HepG2 (cell line): ENCODE measurements around the gene MLYCD. TPM values are rescaled to one million over a fixed set of nuclear protein-coding genes. Genes with fewer than 3 reads are reported as not detected.

Experiments
- ATAC-seq: fragments of 200-7000 bp; cut with Tn5 transposase; 3 replicates; pipeline ENCODE4 v1.9.1; 2020; ENCODE audit warnings: mild to moderate bottlenecking, moderate library complexity
- BruUV-seq: library from RNA; stranded (reverse); fragments of 400-500 nt; replicated peaks from 2 replicates; lab custom pipeline; 2021; lab: Mats Ljungman, UMichigan
- CTCF ChIA-PET: fragments of 300-600 bp; formaldehyde crosslinking; extraction: SDS; loops from one replicate; lab custom pipeline; 2021; ENCODE audit warnings: low total read pairs, inconsistent platforms, low intra/inter-chr PET ratio; lab: Yijun Ruan, JAX
- POLR2A ChIA-PET: fragments of 350-600 bp; sonication (Branson Sonifier 250); formaldehyde crosslinking; loops from one replicate; lab custom pipeline; 2020; ENCODE audit warnings: antibody characterized with exemption, inconsistent platforms; lab: Yijun Ruan, JAX
- DNase-seq: peaks from one replicate; pipeline ENCODE4 v3.0.0-alpha.2; 2015; ENCODE audit warnings: low spot score
- FAIRE-seq: peaks from 3 replicates; lab custom pipeline; 2011; peaks lifted over from hg19 to GRCh38; lab: Jason Lieb, UNC
- H2AFZ ChIP-seq: one replicate; pipeline ENCODE4 v1.6.1; 2011; ENCODE audit warnings: low read length, inconsistent platforms
- H3K27ac ChIP-seq: fragments of 300-600 bp; 3 replicates; pipeline ENCODE4 v1.8.0; 2011; ENCODE audit warnings: mixed run types, mild to moderate bottlenecking, mixed read lengths, low read length, inconsistent platforms; ENCODE audit not compliant: insufficient read depth; ENCODE audit errors: extremely low read length
- H3K27me3 ChIP-seq, 2 experiments: fragments of 200-600 bp in 1 of 2; 2 replicates in 1 of 2; 3 replicates in 1 of 2; pipeline versions ENCODE4 v1.6.0 to v1.8.0; 2011; ENCODE audit warnings: low read length in 2 of 2, mild to moderate bottlenecking in 2 of 2, moderate library complexity in 2 of 2, inconsistent platforms in 1 of 2; ENCODE audit not compliant: insufficient read depth in 2 of 2, control insufficient read depth in 1 of 2
- H3K36me3 ChIP-seq, 2 experiments: fragments of 200-600 bp in 1 of 2; replicated peaks in 1 of 2; 2 replicates in 1 of 2; 3 replicates in 1 of 2; pipeline versions ENCODE4 v1.5.1 to v1.8.0; 2011; ENCODE audit warnings: low read length in 2 of 2, inconsistent platforms in 1 of 2; ENCODE audit not compliant: insufficient read depth in 2 of 2, control insufficient read depth in 1 of 2
- H3K4me1 ChIP-seq: 2 replicates; pipeline ENCODE4 v1.5.1; 2012; ENCODE audit warnings: low read length, inconsistent platforms; ENCODE audit not compliant: insufficient read depth
- H3K4me2 ChIP-seq: 2 replicates; pipeline ENCODE4 v1.6.0; 2011; ENCODE audit warnings: low read depth, low read length, inconsistent platforms
- H3K4me3 ChIP-seq, 3 experiments: fragments of 200-600 bp in 1 of 3; sonication (generic), shearing (Covaris generic) in 1 of 3; replicated peaks in 1 of 3; 2 replicates each; pipeline ENCODE4 v1.5.1; 2011 to 2016; ENCODE audit warnings: low read length in 3 of 3, inconsistent platforms in 2 of 3, low read depth in 2 of 3, mild to moderate bottlenecking in 2 of 3, control low read depth in 1 of 3, mixed read lengths in 1 of 3; ENCODE audit not compliant: insufficient read depth in 1 of 3
- H3K79me2 ChIP-seq: one replicate; pipeline ENCODE4 v1.6.1; 2011; ENCODE audit warnings: low read length, inconsistent platforms; ENCODE audit not compliant: insufficient read depth
- H3K9ac ChIP-seq: 2 replicates; pipeline ENCODE4 v1.6.0; 2011; ENCODE audit warnings: mild to moderate bottlenecking, low read depth, low read length, inconsistent platforms; ENCODE audit not compliant: insufficient read depth
- H3K9me3 ChIP-seq: 2 replicates; pipeline ENCODE4 v1.5.1; 2012; ENCODE audit warnings: mild to moderate bottlenecking, low read length
- H4K20me1 ChIP-seq: 2 replicates; pipeline ENCODE4 v1.6.0; 2011; ENCODE audit warnings: inconsistent platforms, mild to moderate bottlenecking, low read length, moderate library complexity; ENCODE audit not compliant: insufficient read depth
- CEBPB ChIP-seq: IDR thresholded peaks from 2 replicates; pipeline ENCODE4 v1.6.1; 2011; ENCODE audit warnings: low read depth, low read length, improper control_type of control experiment, borderline replicate concordance
- CEBPG ChIP-seq: IDR thresholded peaks from 2 replicates; pipeline ENCODE4 v1.6.1; 2016
- HNF4A ChIP-seq: sonication (generic); formaldehyde crosslinking; IDR thresholded peaks from 2 replicates; pipeline ENCODE4 v1.4.0; 2020; ENCODE audit warnings: missing genetic modification reagents
- HNF4G ChIP-seq, 2 experiments: sonication (generic) in 1 of 2; formaldehyde crosslinking in 1 of 2; IDR thresholded peaks; 2 replicates each; pipeline versions ENCODE4 v1.4.0 to v1.6.1; 2011 to 2020; ENCODE audit warnings: borderline replicate concordance in 2 of 2, low read depth in 2 of 2, mild to moderate bottlenecking in 2 of 2, low read length in 1 of 2, missing genetic modification reagents in 1 of 2, moderate library complexity in 1 of 2
- JUNB ChIP-seq: sonication (generic); formaldehyde crosslinking; IDR thresholded peaks from 2 replicates; pipeline ENCODE4 v1.8.0; 2022; ENCODE audit warnings: missing genetic modification reagents, mild to moderate bottlenecking, borderline replicate concordance
- KLF11 ChIP-seq: IDR thresholded peaks from 2 replicates; pipeline ENCODE4 v1.6.1; 2016; ENCODE audit warnings: missing compliant biosample characterization
- MAZ ChIP-seq, 2 experiments: sonication (generic) in 1 of 2; formaldehyde crosslinking in 1 of 2; IDR thresholded peaks; 2 replicates each; pipeline versions ENCODE4 v1.5.0 to v1.6.1; 2012 to 2020; ENCODE audit warnings: low read depth in 2 of 2, mild to moderate bottlenecking in 2 of 2, borderline replicate concordance in 1 of 2, improper control_type of control experiment in 1 of 2, low read length in 1 of 2, missing genetic modification reagents in 1 of 2, moderate library complexity in 1 of 2
- MLLT10 ChIP-seq: sonication (generic); formaldehyde crosslinking; IDR thresholded peaks from 2 replicates; pipeline ENCODE4 v1.4.0; 2020; ENCODE audit warnings: missing genetic modification reagents
- NCOR1 ChIP-seq: fragments of 200-600 bp; sonication (generic); IDR thresholded peaks from 2 replicates; pipeline ENCODE4 v1.7.0; 2017; ENCODE audit warnings: antibody characterized with exemption, low read length, borderline replicate concordance
- NFYB ChIP-seq: sonication (generic); formaldehyde crosslinking; IDR thresholded peaks from 2 replicates; pipeline ENCODE4 v1.4.0; 2020; ENCODE audit warnings: missing genetic modification reagents
- PATZ1 ChIP-seq: sonication (generic); formaldehyde crosslinking; IDR thresholded peaks from 2 replicates; pipeline ENCODE4 v1.4.0; 2020; ENCODE audit warnings: missing genetic modification reagents
- ZNF484 ChIP-seq: sonication (generic); formaldehyde crosslinking; IDR thresholded peaks from 2 replicates; pipeline ENCODE4 v1.5.1; 2020; ENCODE audit warnings: mild to moderate bottlenecking, low read depth, missing genetic modification reagents, borderline replicate concordance
- WGBS: methylation state at CpG from one replicate; pipeline ENCODE4 v1.1.6; 2017; ENCODE audit warnings: low lambda C conversion rate; 5-methylcytosine and 5-hydroxymethylcytosine counted together
- in situ Hi-C: cut with HindIII; loops from 2 replicates; pipeline ENCODE4 v1.10.0; 2017; ENCODE audit warnings: low pct_unique_long_range_greater_than_20kb; ENCODE audit not compliant: extremely low pct_ligation_motif_present
- intact Hi-C: fragments of 100-400 bp; cut with micrococcal nuclease; formaldehyde crosslinking; loops from one replicate; pipeline ENCODE4 v1.10.0; 2022; ENCODE audit not compliant: unreplicated experiment
- polyA plus RNA-seq, 8 experiments: library from polyadenylated mRNA; depleted of rRNA in 3 of 8; stranded (reverse) in 7 of 8; unstranded in 1 of 8; fragments of >200 nt; fragmentation: Illumina TruSeq in 4 of 8; extraction: Trizol in 4 of 8; gene quantifications; 2 replicates each; pipeline versions ENCODE4 v1.2.1 to v1.2.3, GENCODE V29; 2011 to 2016; ENCODE audit warnings: low read depth in 4 of 8, missing spikeins in 1 of 8, mixed read lengths in 1 of 8; ENCODE audit not compliant: insufficient read depth in 1 of 8
- total RNA-seq, 5 experiments: library from RNA; depleted of rRNA; stranded (reverse); fragments of >200 nt; fragmentation: Illumina TruSeq; extraction: Trizol; gene quantifications; 2 replicates each; pipeline ENCODE4 v1.2.3, GENCODE V29; 2016; ENCODE audit warnings: low read depth in 1 of 5

Gene MLYCD
- total and polyA plus RNA-seq, 2 of the 13 experiments (the other 11 are each of a cell fraction or from before 2014, with no cell fraction given) = 1.8 to 4.0 TPM

GRCh38 chr16:83863682-83864081, 35.2 kb upstream of the MLYCD start:
- Histone ChIP-seq H4K20me1 (no peaks in the 10 kb centered on the region), H3K27ac (no peak overlapping the region), H3K9me3 (no peaks in the 10 kb centered on the region), H3K4me3 (no peak overlapping the region), H3K79me2 (no peaks in the 10 kb centered on the region), H3K4me1 (no peaks in the 10 kb centered on the region), H3K4me2 (no peak overlapping the region), H3K27me3 (peaks cover 0 to 23% of the 10 kb centered on the region in 2 experiments; a peak in 2 of 5 replicates), H3K9ac (no peak overlapping the region), H2AFZ (no peak overlapping the region), H3K36me3 (no peaks in the 10 kb centered on the region)
- BruUV-seq = no TSS peak
- DNase-seq (no peak), FAIRE-seq (no peak), ATAC-seq (no peak)
- intact Hi-C loops = no loop called here
- ChIA-PET POLR2A (no interaction called here), CTCF (no interaction called here)
- 0% methylated on average over 1 of the region's 1 CpG for WGBS
- TF ChIP-seq ZNF484 (CRISPR knock-in tag) = no peak
- TF ChIP-seq NFYB (CRISPR knock-in tag) = peak; percentile 33; the same call in 1 of the 2 replicates
- in situ Hi-C loops = no loop called here

GRCh38 chr16:83870830-83871229, 28.1 kb upstream of the MLYCD start:
- Histone ChIP-seq H3K36me3 (no peaks in the 10 kb centered on the region), H3K9me3 (no peaks in the 10 kb centered on the region), H3K4me2 (no peak overlapping the region), H3K4me3 (no peak overlapping the region), H3K79me2 (no peaks in the 10 kb centered on the region), H3K9ac (no peak overlapping the region), H2AFZ (no peak overlapping the region), H3K27ac (no peak overlapping the region), H3K27me3 (0 out of 5 replicates have a peak, but pooled peaks cover 0 to 10% of the 10 kb centered on the region in 2 experiments)
- in situ Hi-C loops = no loop called here
- ChIA-PET CTCF (no interaction called here), POLR2A (no interaction called here)
- ATAC-seq (peak; percentile 90), FAIRE-seq (peak; percentile 60), DNase-seq (peak; percentile 34)
- TF ChIP-seq MLLT10 (CRISPR knock-in tag) = no peak
- no peak for TF ChIP-seq KLF11
- 0 out of 2 replicates have a peak, but pooled peaks have one; percentile 39 for TF ChIP-seq PATZ1
- no peak for TF ChIP-seq JUNB
- 0 out of 2 replicates have a peak, but pooled peaks have one; percentile 26 for TF ChIP-seq MAZ (IDR thresholded peaks at IDR 0.05; ENCODE audit: borderline replicate concordance, low read depth, low read length)
- no peak for TF ChIP-seq MAZ (CRISPR knock-in tag; IDR thresholded peaks at IDR 0.05; ENCODE audit: low read depth)
- peak; percentile 73 for TF ChIP-seq HNF4G (IDR thresholded peaks at IDR 0.05; ENCODE audit: borderline replicate concordance, low read depth, low read length)
- TF ChIP-seq HNF4G (CRISPR knock-in tag; IDR thresholded peaks at IDR 0.05; ENCODE audit: borderline replicate concordance, low read depth) = no peak
- peak; percentile 63 for TF ChIP-seq CEBPG
- TF ChIP-seq CEBPB = peak; percentile 63; the same call in 1 of the 2 replicates
- peak; percentile 55; the same call in 1 of the 2 replicates for TF ChIP-seq NCOR1
- TF ChIP-seq HNF4A = peak; percentile 66
- TF ChIP-seq, all 625 proteins: peak for 7
- intact Hi-C loops = no loop called here
- WGBS = under 1% methylated on average over 5 of the region's 5 CpGs
- Histone ChIP-seq H3K4me1 (peaks cover 8% of the 10 kb centered on the region), H4K20me1 (no peaks in the 10 kb centered on the region)
- no TSS peak for BruUV-seq
